ENCODE measurements around the gene BCAS4.
"Not testable (repeated sequence)": the region's sequence is repeated elsewhere in the genome, so short reads cannot be mapped to it uniquely, and the experiment has no call there.

Gene BCAS4

DNA sequence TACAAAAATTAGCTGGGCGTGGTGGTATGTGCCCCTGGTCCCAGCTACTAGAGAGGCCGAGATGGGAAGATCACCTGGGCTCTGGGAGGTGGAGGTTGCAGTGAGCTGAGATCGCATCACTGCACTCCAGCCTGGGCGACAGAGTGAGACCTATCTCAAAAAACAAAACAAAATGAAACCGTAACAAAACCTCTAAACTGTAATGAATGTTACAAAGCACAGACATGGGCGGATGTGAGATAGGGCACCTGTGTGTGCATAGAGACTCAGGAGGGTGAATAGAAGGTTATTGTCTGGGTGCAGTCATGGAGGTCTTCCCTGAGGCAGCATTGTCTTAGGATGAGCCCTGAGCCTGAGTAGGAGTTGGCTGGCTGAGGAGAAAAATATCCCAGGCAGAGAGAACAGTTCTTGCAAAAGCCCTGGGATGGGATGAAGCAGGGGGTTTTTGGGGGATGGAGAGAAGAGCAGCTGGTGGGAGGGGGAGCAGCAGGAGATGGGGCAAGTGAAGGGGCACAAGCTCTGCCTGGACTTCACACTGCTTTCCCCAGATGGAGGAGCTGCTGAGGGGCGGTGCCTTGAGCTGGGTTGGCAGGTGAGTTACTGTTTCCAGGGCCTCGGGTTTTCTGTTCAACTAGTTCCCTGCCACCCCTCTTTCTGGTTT, 5.2 kb downstream of the BCAS4 start:
- DNase-seq = no peak

DNA sequence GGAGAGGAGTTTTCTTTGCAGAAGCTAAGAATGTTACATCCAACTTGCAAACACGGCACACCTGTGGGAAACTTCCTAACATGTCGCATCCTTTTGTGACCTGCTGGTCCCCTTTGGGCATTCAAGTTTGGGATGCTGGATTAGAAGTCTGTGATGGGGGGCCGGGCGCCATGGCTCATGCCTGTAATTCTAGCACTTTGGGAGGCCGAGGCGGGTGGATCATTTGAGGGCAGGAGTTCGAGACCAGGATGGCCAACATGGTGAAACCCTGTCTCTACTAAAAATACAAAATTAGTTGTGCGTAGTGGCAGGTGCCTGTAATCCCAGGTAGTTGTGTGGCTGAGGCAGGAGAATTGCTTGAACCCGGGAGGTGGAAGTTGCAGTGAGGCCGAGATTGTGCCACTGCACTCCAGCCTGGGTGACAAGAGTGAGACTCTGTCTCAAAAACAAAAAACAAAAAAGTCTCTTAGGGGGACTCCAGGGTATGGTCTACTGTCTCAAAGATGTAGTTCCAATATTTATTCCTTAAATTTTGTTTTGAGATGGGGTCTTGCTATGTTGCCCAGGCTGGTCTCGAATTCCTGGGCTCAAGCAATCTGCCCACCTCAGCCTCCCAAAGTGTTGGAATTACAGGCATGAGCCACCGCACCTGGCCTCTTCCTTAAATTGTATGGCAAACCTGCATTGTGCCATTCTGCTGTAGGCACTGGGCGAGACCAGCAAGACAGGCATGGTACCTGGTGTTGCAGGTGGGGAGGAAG, 6.3 kb downstream of the BCAS4 start:
- DNase-seq = not testable (repeated sequence)

DNA sequence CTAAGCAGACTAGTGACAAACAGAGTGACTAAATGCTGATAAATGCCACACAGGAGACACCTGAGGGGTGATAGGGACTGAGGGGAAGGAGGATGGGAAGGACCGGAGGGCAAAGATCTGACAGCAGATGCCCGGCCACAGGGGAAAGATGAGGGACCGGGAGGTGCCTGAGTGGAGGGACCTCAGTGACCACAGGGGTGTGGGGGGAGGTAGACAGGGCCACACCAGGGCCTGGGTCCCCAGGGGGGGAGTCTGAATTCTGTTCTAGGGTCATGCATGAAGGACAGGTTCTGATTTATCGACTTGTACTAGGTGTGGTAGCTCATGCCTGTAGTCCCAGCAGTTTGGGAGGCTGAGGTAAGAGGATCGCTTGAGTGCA, 6.9 kb downstream of the BCAS4 start:
- no peak for DNase-seq

DNA sequence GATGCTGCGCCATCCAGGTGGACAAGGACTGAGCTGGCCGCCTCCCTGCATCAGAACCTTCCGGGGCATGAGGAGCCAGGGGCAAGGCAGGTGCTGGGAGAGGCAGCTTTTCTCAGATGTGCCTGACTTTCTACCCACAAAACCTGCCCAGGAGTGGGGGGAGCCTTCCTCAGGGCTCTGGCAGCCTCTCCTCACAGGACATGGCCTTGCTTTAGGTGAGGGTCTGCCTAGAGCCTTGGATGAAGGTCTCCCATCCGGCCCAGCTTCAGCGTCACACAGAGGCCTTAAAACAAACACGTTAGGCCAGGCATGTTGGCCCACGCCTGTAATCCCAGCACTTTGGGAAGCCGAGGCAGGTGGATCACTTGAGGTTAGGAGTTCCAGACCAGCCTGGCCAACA, 7.4 kb downstream of the BCAS4 start:
- no peak for DNase-seq

DNA sequence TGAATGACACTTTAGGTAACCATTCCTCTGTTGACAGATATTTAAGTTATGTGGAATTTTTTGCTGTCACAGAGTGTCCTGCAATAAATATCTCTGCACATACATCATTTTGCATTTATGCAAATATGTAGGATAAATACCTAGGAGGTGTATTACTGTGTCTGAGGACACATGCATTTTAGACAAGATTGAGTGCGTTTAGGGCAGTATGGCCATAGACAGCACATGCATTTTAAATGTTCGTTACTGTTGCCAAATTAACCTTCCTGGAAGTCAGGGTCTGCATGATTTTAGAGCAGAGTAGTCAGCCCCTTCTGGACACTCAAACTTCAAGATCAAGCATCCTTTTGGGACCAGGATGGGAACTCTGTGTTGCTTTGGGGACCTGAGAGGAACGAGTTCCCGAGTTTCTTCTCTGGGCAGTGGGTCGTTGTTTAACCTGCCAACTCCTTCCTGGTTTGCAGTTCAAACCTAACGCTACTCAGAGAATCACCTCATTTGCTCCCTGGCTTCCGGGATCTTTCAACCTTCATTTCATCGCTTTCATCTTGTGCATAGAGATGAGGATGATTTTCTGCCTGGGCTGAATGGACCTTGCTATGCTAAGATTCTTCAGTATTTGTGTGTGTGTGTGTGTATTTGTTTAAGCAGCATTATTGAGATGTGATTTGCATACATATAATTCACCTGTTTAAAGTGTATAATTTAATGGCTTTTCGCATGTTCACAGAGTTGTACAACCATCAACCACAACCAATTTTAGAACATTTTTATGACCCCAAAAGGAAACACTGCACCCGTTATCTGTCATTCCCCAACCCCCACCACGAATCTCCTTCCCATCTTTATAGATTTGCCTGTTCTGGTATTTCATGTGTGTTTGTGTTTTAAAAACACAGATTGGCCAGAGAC, 9.8 kb downstream of the BCAS4 start:
- no peak for DNase-seq

DNA sequence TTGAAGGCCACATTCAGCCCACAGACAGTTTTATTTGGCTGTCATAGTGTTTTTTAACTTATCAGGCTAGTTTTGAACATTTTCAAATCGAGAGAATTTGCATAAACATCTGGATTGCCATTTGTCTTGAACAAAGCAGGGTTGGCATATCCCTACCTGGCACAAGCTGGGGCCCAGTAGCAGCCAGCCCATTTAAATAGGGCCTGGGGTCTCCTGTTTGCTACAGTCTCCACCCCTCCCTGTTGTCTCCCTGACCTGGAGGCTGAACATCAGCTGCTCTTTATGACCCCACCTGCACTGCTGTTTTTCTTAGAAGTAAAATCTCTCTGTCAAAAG, 10.5 kb downstream of the BCAS4 start:
- no peak for DNase-seq

DNA sequence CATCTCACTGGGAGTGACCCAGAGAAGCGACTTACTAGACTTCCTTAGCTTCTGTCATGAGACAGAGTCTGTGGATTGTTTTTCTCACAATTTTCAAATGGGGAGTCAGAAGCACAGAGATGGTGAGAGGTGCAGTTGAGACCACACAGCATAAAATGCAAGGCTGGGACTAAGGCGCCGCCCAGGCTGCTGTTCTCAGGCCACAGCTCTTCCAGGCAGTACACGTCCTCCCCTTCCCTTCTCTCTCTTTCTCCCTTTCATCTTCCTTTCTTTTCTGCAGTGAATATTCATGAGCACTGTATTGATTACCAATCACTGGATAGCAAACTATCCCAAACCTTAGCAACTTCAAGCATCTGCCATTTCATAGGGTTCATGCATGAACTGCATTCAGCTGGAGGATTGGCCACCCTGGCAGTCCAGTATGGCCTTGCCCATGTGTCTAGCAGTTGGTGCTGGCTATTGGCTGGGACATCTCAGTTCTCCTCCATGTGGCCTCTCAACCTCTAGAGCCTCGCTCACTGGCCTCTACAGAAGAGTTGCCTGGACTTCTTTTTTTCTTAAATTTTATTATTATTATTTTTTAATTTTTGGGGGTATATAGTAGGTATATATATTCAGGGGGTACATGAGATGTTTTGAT, 11.4 kb downstream of the BCAS4 start:
- no peak for DNase-seq

DNA sequence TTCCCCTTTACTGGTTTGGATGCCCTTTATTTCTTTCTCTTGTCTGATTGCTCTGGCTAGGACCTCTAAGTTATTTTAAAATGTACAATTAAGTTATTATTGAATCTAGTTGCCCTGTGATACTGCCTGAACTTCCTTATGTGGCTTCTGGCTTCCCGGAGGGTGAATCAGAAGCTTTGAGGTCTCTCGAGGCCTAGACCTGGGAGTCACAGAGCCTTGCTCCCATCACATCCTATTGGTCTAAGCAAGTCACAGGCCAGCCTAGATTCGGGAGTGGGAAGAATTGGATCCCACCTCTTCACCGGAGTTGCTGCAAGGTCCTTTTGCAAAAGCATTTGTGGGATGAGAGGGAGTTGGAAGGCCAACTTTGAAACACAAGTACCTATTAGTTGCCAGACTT, 15.2 kb downstream of the BCAS4 start:
- DNase-seq = peak; percentile 19

DNA sequence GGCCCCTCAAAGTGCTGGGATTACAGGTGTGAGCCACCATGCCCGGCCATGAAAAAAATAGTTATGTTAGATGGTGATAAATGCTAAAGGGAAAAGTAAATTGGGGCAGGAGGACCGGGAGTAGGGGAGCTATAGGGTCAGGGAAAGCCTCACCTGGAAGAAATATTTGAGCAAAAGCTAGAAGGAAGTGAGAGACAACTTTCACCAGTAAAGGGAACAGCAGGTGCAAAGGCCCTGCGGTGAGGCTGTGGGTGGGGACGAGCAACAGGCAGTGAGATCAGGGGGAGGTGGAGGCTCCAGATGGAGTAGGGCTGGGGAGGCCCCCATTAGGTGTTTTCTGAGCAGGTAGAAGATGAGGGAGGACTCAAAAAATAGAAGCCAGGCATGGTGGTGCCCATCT, 16.0 kb downstream of the BCAS4 start:
- no peak for DNase-seq

DNA sequence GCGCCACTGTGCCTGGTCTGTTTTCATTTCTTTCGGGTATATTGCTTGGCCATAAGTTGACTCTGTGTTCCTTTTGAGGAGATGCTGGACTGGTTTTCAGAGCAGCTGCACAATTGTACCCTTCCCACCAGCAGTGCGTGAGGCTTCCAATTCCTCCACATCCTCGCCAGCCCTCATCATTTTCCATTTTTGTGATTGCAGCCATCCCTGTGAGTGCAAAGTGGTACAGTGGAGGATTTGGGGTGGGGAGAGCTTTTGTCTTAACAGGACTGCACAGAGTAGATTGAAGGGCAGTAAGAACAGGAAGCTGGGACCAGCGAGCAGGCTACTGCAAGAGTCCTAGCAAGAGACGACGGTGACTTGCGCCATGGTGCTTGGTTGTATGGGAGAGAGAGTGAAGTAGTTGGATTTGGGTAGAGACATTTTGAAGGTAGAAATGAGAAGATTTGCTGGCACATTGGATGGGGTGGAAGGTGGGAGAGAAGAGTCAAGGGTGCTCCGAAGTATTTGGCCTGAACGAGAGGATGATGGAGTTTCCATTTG, 18.3 kb downstream of the BCAS4 start:
- DNase-seq = no peak

DNA sequence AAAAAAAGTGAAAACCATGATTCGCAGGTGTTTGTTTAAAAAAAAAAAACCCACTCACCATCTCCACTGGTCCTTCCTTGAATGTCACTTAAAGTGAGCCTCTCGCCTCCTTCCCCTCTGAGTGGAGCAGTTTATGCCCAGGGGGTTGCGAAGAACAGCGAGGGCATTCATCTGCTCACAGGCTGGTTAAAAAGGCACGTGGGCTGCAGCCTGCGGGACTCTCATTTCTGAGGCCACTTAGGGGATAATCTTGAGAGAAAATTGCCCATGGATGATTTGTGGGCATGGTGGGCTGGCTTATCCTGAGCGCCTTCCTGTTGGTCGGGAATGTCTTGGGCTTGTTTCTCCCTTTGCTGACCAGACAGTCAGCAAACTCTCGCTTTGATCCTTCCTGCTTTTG, 18.9 kb downstream of the BCAS4 start:
- DNase-seq = no peak

DNA sequence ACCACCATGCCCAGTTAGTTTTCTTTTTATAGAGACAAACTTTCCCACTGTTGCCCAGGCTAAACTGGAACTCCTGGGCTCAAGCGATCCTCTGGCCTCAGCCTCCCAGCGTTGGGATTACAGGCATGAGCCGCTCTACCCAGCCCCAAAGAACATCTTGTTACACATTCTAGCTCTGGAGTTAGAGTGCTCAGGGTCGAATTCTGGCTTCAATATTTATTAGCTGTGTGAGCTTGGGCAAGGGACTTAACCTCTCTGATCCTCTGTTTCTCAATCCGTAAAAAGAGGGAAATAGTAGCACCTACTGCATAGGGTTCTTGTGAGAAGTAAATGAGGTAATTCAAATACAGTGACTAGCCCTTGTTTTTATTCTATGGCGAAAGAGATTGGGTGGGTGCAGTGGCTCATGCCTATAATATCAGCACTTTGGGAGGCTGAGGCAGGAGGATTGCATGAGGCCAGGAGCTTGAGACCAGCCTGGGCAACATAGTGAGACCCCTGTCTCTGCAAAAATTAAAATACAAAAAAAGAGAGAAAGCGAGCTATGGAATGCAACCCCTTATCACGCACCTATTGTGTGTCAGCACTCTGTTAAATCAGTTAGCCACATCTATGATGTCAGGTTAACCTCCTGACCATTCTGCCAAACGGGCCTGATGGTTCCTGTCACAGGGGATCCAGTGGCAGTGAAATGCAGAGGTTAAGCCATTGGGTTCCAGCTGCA, 19.7 kb downstream of the BCAS4 start:
- DNase-seq = no peak

DNA sequence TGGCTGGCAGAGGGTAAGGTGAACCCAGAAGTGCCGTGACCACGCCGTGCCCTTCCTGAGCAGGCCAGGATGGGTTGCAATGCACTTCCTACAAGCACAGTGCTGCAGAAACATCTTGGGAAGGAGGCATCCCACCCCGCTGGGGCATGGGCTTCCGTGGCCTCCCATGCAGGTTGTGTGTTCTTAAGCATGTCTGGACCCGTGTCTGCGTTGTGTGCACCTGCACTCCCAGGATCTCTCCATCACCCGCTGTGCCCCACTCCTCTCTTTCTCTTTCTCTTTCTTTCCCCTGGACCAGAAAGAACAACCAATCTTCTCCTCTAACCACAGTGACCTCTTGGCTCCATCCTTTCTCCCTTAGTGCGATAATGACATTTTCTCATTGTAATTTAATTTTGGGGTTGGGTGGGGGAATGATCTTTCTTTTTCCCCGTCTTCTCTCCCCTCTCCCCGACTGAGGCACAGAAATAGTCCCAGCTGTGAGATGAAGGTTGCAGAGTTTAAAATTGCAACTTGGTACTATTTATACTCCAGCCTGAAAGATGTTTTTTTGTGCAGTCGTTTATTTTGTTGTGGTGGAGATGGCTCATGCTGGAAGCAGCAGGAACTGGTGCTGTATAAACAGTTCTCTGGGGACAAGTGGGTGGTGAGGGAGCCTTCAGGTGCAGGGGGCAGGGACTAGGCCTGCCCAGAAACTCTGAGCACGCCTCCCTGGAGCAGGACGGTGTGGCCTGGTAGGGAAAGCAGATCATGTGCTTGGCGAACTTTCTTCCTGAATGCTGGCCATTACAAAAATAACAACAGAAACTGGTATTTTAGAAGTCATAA, 20.5 kb downstream of the BCAS4 start:
- peak; percentile 46 for DNase-seq

DNA sequence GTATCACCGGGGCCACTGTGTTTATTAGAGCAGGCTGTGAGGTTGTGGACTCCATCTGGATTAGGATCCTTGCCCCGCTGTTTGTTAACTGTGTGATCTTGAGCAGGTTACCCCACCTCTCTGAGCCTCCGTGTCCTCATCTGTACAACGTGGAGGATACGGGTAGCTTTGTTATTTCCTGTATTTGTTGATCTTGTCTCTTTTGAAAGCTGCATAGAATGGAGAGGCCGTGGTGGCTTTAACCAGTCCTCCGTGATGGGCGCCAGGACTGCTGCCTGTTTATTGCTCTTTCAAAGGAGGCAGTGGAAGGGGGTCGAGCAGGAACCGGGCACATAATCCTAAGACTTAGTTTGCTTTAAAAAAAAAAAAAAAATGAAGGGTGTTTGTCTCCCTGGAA, 22.9 kb downstream of the BCAS4 start:
- no peak for DNase-seq

DNA sequence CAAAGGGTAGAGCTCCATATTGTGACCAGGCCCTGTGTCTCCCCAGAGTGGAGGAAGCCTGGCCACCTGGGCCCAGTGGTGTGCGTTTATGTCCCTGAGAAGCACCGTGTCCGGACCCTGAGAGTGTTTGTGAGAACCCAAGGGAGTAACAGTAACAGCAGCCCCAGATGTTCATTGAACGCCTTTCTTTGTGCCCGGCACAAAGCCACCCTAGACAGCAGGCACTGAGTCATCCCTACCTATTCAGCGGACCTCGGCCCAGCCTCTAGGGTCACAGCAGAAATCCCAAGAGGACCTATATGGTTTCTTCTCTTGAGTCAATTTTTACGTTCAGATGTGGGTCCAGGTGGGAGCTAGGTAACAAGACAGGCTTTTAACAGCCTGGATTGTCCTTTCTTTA, 24.5 kb downstream of the BCAS4 start:
- no peak for DNase-seq

DNA sequence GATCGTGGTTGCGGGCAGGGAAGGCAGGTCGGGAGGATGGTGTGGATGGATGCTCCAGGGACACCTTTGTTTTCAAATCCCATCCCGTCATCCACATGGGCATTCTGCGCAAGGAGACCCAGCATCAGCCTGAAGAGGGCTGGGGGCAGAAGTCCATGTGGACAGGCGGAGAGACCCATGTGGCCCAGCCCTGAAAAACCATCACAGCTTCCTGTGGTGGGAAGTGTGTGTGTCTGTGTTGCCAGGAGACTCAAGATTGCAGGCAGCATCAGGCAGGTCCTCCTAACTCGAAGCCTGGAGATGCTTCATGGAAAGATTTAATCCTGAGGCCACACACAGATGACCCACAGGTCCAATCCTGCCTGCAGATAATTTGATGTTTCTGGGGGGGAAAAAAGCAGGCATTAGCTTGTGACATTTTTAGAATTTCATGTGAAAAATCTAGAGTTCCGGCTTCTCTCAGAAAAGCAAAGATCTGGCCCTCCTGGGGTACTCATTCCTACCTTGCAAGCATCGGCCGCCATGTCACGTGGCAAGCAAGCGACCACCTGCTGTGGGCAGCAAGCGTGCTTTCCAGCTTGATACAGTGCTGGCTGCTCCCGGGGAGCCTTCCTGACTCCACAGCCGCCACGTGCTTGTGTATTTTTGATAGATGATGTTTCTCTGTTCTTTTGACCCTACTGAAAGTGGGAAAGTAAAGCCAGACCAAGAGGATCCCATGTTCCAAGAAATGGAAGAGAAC, 25.8 kb downstream of the BCAS4 start:
- DNase-seq = no peak

DNA sequence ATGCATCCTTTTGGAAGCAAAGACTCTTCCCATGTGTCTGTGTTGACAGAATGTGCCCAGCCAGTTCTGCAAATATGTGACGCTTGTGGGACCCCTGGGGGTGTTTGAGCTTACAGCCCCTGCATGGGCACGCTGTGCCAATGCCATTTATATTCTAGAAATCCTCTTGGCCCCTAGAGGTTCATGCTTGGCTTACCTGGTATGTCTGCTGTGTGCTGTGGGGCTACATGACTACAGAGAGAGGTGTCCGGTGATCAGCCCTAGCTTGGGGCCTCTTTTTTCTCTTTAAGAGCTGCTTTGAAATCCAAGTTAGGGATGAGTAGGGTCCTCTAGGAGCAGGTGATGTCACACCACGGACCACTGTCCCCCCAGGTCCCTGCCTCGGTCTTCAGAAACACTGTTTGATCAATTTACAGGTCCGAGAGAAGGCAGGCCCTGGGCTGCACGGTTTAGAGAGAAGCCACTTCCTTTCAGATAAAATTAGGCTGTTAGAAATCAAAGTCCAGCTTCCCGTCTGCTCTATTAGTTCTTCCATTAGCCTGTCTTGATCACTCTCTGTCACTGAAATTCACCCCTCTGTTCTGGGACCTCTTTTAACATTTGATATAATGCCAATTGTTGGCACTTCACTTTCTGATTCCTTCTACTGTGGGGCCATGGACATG, 26.5 kb downstream of the BCAS4 start:
- DNase-seq = no peak

DNA sequence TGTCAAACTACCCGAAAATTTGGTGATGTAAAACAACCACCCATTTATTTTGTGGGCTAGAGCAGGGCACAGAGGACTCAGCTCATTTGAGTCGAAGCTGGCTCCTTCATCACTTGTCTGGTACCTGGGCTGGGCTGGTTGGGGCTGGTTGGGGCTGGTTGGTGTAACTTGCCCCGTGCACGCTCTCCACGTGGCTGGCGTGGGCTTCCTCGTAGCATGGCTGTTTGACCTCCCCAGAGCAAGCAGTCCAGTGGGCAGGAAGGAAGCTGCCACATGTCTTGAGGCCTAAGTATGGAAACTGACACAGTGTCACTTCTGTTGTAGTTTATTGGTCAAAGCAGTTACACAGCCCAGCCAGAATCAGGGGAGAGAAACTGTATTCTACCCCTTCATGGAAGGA, 27.1 kb downstream of the BCAS4 start:
- DNase-seq = no peak

DNA sequence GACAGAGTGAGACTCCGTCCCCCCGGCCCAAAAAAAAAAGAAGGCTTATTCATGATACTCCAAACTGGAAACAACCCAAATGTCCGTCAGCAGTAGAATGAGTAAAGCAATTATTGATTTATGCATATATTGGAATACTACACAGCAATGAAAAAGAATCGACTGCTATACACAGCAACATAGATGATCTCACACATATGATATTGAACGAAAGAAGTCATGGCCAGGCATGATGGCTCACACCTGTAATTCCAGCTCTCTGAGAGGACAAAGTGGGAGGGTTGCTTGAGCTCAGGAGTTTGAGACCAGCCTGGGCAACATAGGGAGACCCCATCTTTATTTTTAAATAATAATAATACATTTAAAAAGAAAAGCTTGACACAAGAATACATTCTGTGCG, 28.5 kb downstream of the BCAS4 start:
- DNase-seq = no peak

DNA sequence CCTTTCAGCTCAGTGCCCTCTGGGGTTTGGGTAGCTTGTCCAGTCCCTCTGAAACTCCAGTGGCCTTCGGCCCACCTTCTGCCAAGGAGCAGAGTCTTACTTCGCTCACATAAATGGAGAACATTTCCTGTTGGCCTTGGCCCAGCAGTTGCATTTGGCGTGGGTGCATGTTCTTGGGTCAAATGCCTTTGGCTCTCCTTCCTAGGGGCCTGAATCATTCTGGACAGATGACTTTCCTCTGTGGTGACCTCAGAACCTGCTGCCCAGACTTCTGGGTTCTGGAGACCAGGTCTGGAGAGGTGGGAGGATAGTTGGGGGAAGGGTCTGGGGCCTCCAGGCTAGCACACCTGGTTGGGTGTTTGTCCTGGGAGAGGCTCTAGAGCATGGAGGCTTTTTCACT, 29.3 kb downstream of the BCAS4 start:
- peak; percentile 18 for DNase-seq

Measured in fibroblast of skin of right biceps (primary cell).